ENCODE measurements around the gene HSD17B7.

DNA sequence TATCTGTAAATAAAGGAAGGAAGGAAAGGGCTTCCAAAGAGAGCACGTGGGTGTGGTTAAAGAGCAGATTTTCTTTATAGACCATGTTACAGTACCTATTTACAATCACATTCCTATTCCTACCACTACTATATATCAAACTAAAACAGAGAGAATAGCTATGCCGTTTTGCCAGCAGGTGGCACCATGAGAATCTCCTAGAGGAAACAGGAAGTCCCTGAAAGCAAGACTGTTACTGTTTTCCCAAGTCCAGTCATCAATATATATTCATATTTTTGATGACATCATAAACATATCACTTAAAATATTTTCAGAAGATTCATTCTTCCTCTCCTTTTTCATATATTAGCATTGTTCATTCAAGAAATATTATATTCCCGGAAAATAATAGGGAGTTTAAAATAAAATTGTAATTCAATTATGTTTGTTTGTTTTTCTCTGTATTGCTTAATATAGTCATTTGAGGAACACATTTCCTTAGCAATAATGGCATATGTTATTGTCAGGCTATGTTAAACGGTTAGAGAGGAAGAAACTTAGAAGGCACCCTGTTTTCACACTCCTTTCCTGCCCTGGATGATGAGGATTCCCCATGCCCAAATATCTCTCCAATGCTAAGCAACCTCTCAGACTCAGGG is 63.9 kb downstream of the HSD17B7 start:
- TF ChIP-seq GLIS3 (CRISPR knock-in tag; IDR thresholded peaks at IDR 0.05) (no peak), CSDC2 (CRISPR knock-in tag; IDR thresholded peaks at IDR 0.05) (no peak), TCF4 (CRISPR knock-in tag; IDR thresholded peaks at IDR 0.05; ENCODE audit: borderline replicate concordance) (no peak), SNAI2 (CRISPR knock-in tag; IDR thresholded peaks at IDR 0.05) (no peak), ZFP30 (CRISPR knock-in tag; IDR thresholded peaks at IDR 0.05) (no peak), ZFP3 (CRISPR knock-in tag; IDR thresholded peaks at IDR 0.05) (no peak), ARNTL (CRISPR knock-in tag; IDR thresholded peaks at IDR 0.05; ENCODE audit: borderline replicate concordance, low read depth) (no peak), ZNF565 (CRISPR knock-in tag; conservative IDR thresholded peaks at IDR 0.05; ENCODE audit: low read depth) (no peak)
- TF ChIP-seq, protein P1, sequence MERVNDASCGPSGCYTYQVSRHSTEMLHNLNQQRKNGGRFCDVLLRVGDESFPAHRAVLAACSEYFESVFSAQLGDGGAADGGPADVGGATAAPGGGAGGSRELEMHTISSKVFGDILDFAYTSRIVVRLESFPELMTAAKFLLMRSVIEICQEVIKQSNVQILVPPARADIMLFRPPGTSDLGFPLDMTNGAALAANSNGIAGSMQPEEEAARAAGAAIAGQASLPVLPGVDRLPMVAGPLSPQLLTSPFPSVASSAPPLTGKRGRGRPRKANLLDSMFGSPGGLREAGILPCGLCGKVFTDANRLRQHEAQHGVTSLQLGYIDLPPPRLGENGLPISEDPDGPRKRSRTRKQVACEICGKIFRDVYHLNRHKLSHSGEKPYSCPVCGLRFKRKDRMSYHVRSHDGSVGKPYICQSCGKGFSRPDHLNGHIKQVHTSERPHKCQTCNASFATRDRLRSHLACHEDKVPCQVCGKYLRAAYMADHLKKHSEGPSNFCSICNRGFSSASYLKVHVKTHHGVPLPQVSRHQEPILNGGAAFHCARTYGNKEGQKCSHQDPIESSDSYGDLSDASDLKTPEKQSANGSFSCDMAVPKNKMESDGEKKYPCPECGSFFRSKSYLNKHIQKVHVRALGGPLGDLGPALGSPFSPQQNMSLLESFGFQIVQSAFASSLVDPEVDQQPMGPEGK (CRISPR knock-in tag; IDR thresholded peaks at IDR 0.05; ENCODE audit: borderline replicate concordance) = no peak
- TF ChIP-seq, protein P2, sequence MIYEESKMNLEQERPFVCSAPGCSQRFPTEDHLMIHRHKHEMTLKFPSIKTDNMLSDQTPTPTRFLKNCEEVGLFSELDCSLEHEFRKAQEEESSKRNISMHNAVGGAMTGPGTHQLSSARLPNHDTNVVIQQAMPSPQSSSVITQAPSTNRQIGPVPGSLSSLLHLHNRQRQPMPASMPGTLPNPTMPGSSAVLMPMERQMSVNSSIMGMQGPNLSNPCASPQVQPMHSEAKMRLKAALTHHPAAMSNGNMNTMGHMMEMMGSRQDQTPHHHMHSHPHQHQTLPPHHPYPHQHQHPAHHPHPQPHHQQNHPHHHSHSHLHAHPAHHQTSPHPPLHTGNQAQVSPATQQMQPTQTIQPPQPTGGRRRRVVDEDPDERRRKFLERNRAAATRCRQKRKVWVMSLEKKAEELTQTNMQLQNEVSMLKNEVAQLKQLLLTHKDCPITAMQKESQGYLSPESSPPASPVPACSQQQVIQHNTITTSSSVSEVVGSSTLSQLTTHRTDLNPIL (CRISPR knock-in tag; IDR thresholded peaks at IDR 0.05; ENCODE audit: low read depth) = no peak
- TF ChIP-seq, protein P3, sequence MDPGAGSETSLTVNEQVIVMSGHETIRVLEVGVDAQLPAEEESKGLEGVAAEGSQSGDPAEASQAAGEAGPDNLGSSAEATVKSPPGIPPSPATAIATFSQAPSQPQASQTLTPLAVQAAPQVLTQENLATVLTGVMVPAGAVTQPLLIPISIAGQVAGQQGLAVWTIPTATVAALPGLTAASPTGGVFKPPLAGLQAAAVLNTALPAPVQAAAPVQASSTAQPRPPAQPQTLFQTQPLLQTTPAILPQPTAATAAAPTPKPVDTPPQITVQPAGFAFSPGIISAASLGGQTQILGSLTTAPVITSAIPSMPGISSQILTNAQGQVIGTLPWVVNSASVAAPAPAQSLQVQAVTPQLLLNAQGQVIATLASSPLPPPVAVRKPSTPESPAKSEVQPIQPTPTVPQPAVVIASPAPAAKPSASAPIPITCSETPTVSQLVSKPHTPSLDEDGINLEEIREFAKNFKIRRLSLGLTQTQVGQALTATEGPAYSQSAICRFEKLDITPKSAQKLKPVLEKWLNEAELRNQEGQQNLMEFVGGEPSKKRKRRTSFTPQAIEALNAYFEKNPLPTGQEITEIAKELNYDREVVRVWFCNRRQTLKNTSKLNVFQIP (CRISPR knock-in tag; IDR thresholded peaks at IDR 0.05; ENCODE audit: borderline replicate concordance, low read depth) = no peak
- TF ChIP-seq, protein P4, sequence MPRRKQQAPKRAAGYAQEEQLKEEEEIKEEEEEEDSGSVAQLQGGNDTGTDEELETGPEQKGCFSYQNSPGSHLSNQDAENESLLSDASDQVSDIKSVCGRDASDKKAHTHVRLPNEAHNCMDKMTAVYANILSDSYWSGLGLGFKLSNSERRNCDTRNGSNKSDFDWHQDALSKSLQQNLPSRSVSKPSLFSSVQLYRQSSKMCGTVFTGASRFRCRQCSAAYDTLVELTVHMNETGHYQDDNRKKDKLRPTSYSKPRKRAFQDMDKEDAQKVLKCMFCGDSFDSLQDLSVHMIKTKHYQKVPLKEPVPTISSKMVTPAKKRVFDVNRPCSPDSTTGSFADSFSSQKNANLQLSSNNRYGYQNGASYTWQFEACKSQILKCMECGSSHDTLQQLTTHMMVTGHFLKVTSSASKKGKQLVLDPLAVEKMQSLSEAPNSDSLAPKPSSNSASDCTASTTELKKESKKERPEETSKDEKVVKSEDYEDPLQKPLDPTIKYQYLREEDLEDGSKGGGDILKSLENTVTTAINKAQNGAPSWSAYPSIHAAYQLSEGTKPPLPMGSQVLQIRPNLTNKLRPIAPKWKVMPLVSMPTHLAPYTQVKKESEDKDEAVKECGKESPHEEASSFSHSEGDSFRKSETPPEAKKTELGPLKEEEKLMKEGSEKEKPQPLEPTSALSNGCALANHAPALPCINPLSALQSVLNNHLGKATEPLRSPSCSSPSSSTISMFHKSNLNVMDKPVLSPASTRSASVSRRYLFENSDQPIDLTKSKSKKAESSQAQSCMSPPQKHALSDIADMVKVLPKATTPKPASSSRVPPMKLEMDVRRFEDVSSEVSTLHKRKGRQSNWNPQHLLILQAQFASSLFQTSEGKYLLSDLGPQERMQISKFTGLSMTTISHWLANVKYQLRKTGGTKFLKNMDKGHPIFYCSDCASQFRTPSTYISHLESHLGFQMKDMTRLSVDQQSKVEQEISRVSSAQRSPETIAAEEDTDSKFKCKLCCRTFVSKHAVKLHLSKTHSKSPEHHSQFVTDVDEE (CRISPR knock-in tag; IDR thresholded peaks at IDR 0.05) = no peak

All from SK-N-SH treated with all-trans-retinoic acid at 6 μM for 48 hours (cell line).